ENCODE measurements around the gene NEDD4. TPM values are rescaled to one million over a fixed set of nuclear protein-coding genes. Genes with fewer than 3 reads are reported as not detected.

NEDD4 gene
- total and polyA plus RNA-seq, 10 of the 15 experiments (the other 5 are each of a cell fraction or from before 2014, with no cell fraction given): 1.3 to 7.7 (median 4.4) TPM

- no peak for TF ChIP-seq ATF7 (IDR thresholded peaks at IDR 0.05; ENCODE audit: low read depth)
Observed at GRCh38 chr15:55990998-55991397, 2.4 kb downstream of the NEDD4 start (continued).

GRCh38 chr15:55990516-55990915, 2.9 kb downstream of the NEDD4 start:
- Histone ChIP-seq H3K79me2 (ENCODE audit: control insufficient read depth, insufficient read depth, low read length) (no peaks in the 10 kb centered on the region), H2AFZ (ENCODE audit: control insufficient read depth, low read depth, low read length) (no peak overlapping the region), H3K9me3 (replicated peaks; ENCODE audit: control insufficient read depth, insufficient read depth, low read length) (no peaks in the 10 kb centered on the region), H3K9ac (ENCODE audit: control insufficient read depth, insufficient read depth, low read length) (no peak overlapping the region), H3K27ac (ENCODE audit: control insufficient read depth, insufficient read depth) (no peak overlapping the region), H3K4me3 (no peak overlapping the region), H3K4me1 (ENCODE audit: control insufficient read depth, insufficient read depth, low read length) (0 out of 2 replicates have a peak, but pooled peaks cover 3% of the 10 kb centered on the region), H3K36me3 (ENCODE audit: control insufficient read depth in 2 of 2, insufficient read depth in 2 of 2, low read length in 1 of 2) (no peaks in the 10 kb centered on the region; a peak in 1 of 4 replicates), H3K27me3 (replicated peaks in 1 of 2; ENCODE audit: control insufficient read depth in 2 of 2, insufficient read depth in 2 of 2, low read length in 1 of 2) (no peaks in the 10 kb centered on the region; a peak in 1 of 4 replicates), H4K20me1 (ENCODE audit: control insufficient read depth, insufficient read depth) (no peaks in the 10 kb centered on the region), H3K4me2 (ENCODE audit: control insufficient read depth, insufficient read depth) (no peak overlapping the region)
- in situ Hi-C loops (cut with MboI): no loop called here
- ChIA-PET SMC1A (ENCODE audit: uncharacterized antibody, unreplicated experiment) (no interaction called here), RAD21 (ENCODE audit: unreplicated experiment) (no interaction called here), POLR2A (no interaction called here), CTCF (no interaction called here)
- intact Hi-C loops (cut with micrococcal nuclease; ENCODE audit: unreplicated experiment): loop anchor here (10.0 kb wide), 1 partner anchor 254 kb away; the partner anchor contains the start of gene RFX7
- TF ChIP-seq NBN (IDR thresholded peaks at IDR 0.05) (no peak), MYB (IDR thresholded peaks at IDR 0.05; ENCODE audit: borderline replicate concordance, low read depth, low read length) (no peak), POU2F2 (IDR thresholded peaks at IDR 0.05; ENCODE audit: borderline replicate concordance, low read depth, low read length) (no peak), ZBTB11 (CRISPR knock-in tag; IDR thresholded peaks at IDR 0.05) (no peak), JUND (IDR thresholded peaks at IDR 0.05; ENCODE audit: low read depth, low read length) (no peak), DPF2 (IDR thresholded peaks at IDR 0.05) (no peak), NFYB (IDR thresholded peaks at IDR 0.05; ENCODE audit: insufficient read depth, low read depth, low read length) (no peak), USF1 (IDR thresholded peaks at IDR 0.05; ENCODE audit: borderline replicate concordance, extremely low read length, insufficient read depth, low read depth, low read length) (no peak), ELK1 (IDR thresholded peaks at IDR 0.05; ENCODE audit: low read depth, low read length) (no peak), SPI1 (IDR thresholded peaks at IDR 0.05; ENCODE audit: borderline replicate concordance, insufficient read depth, low read depth, low read length) (no peak), EED (IDR thresholded peaks at IDR 0.05; ENCODE audit: low read depth) (no peak), NR2C1 (IDR thresholded peaks at IDR 0.05) (no peak)
- FAIRE-seq: no peak
- no TSS peak for BruUV-seq (replicated peaks)
- ATAC-seq: no peak
- 96% methylated on average over 2 of the region's 2 CpGs for WGBS (ENCODE audit: insufficient coverage, insufficient replicate concordance, low lambda C conversion rate, missing lambda C conversion rate)
- no peak for DNase-seq (ENCODE audit: low read depth, low spot score)

All from GM12878 (cell line).